LNCaP clone FGC (cell line): ENCODE results near the gene KMT5B.

Experiments used
- DNase-seq: peaks from one replicate; pipeline ENCODE4 v3.0.0-alpha.2; 2011; ENCODE audit warnings: low read depth
- H3K4me3 ChIP-seq: 2 replicates; pipeline ENCODE4 v1.5.1; 2011; ENCODE audit warnings: mild to moderate bottlenecking, low read depth, low read length, control low read depth
- CTCF ChIP-seq: IDR thresholded peaks from 2 replicates; pipeline ENCODE4 v1.5.1; 2012; ENCODE audit warnings: mild to moderate bottlenecking; ENCODE audit not compliant: control insufficient read depth, insufficient read depth; ENCODE audit errors: extremely low read depth

KMT5B gene

GRCh38 chr11:68215524-68216170, 2.6 kb upstream of the KMT5B start:
- no peak for TF ChIP-seq CTCF
- DNase-seq: no peak
- no peak overlapping the region for H3K4me3 ChIP-seq

GRCh38 chr11:68215087-68215445, 2.0 kb upstream of the KMT5B start:
- H3K4me3 ChIP-seq: no peak overlapping the region
- no peak for DNase-seq
- TF ChIP-seq CTCF: no peak

- DNase-seq: no peak
- no peak for TF ChIP-seq CTCF
- peak overlapping the region; percentile 75 for H3K4me3 ChIP-seq
These were observed 1.3 kb upstream of the KMT5B start for GRCh38 chr11:68214173-68215086.

GRCh38 chr11:68213555-68214172, 568 bp upstream of the KMT5B start:
- peak; percentile 90 for DNase-seq
- no peak for TF ChIP-seq CTCF
- peak overlapping the region; percentile 75 for H3K4me3 ChIP-seq

- TF ChIP-seq CTCF: peak; percentile 49; the same call in 1 of the 2 replicates
- no peak for DNase-seq
- peak overlapping the region; percentile 94 for H3K4me3 ChIP-seq
These were observed 518 bp downstream of the KMT5B start for GRCh38 chr11:68212421-68213134.

GRCh38 chr11:68211546-68211945, 1.6 kb downstream of the KMT5B start:
- no peak for DNase-seq
- H3K4me3 ChIP-seq: peak overlapping the region; percentile 94

More at GRCh38 chr11:68211546-68211945, 1.6 kb downstream of the KMT5B start:
- no peak for TF ChIP-seq CTCF
